ENCODE data around the gene CLDN6.

CLDN6 gene

GRCh38 chr16:3017794-3018506, at the start of gene CLDN6:
Gene CLDN6, minus strand, starts transcription at chr16:3018183. Its CDS starts 2,162 bp downstream, at chr16:3016021.
- Histone ChIP-seq H3K9me3 (ENCODE audit: control insufficient read depth in 2 of 2, low read length in 2 of 2) (no peaks in the 10 kb centered on the region), H3K27me3 (ENCODE audit: control insufficient read depth in 1 of 2, insufficient read depth in 2 of 2, low read length in 2 of 2) (peaks cover 22 to 33% of the 10 kb centered on the region in 2 donors), H3K36me3 (ENCODE audit: control insufficient read depth in 2 of 2, insufficient read depth in 2 of 2, low read length in 2 of 2) (no peaks in the 10 kb centered on the region), H3K4me1 (ENCODE audit: control insufficient read depth, insufficient read depth, low read length) (peaks cover 31% of the 10 kb centered on the region), H3K9ac (ENCODE audit: low read length in 2 of 2) (no peak within 1 kb of the TSS), H3K27ac (ENCODE audit: low read length) (no peak within 1 kb of the TSS), H3K4me3 (ENCODE audit: low read length in 2 of 2) (no peak within 1 kb of the TSS)

DNA sequence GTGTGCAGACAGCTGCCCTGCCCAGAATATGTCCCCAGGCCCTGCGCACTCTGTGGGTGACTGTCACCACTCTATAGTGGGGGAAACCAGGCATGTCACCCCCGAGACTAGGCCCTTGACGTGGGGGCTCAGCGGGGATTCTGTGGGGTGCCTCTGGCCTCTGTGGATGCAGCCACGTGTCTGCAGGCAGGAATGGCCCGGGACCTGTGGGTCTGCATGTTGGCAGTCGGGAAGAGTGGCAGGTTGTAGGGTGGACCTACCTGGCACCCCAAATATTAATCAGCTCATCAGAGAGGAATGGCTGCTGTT, 48.4 kb upstream of the CLDN6 start:
- Histone ChIP-seq H3K4me1 (ENCODE audit: control insufficient read depth, insufficient read depth, low read length) (peaks cover 13% of the 10 kb centered on the region), H3K9ac (ENCODE audit: low read length in 2 of 2) (peak overlapping the region in 1 of 2 donors; percentile 22), H3K27ac (ENCODE audit: low read length) (no peak overlapping the region), H3K27me3 (ENCODE audit: control insufficient read depth in 1 of 2, insufficient read depth in 2 of 2, low read length in 2 of 2) (peaks cover 0 to 3% of the 10 kb centered on the region in 2 donors), H3K9me3 (ENCODE audit: control insufficient read depth in 2 of 2, low read length in 2 of 2) (no peaks in the 10 kb centered on the region), H3K4me3 (ENCODE audit: low read length in 2 of 2) (peak overlapping the region; percentile 22 to 71), H3K36me3 (ENCODE audit: control insufficient read depth in 2 of 2, insufficient read depth in 2 of 2, low read length in 2 of 2) (no peaks in the 10 kb centered on the region)

DNA sequence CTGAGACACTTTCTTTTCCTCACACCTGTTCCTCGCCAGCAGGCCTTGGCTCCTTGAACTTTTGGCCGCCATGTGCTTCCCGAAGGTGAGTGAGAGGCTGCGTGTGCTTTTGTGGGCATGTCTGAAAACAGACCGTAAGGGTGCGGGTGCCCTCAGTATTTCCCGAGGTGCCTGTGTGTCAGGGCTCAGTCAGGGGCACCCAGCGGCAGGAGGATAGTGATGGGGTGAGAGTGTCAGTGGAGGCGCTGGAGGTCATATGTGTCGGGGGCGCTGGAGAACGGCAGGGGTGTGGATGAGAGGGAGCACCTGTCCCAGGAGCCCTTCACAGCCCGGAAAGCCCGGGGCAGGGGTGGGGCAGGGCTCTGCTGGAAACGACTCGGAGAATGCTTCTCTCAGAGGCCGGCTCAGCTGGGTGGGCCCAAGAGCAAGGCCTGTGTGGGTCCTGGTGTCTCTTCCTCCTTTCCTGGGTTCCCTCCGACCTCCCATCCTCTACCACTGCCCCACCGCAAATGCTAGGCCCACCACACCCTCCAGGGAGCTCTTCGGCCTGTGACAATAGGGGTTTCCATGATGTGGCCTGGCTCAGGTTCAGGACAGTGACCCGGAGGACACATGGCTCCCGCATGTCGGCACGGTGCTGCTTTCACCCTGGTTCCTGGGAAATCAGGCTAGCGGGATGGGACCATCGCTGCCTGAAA, 47.9 kb upstream of the CLDN6 start:
- H3K27ac ChIP-seq (ENCODE audit: low read length), result peak overlapping the region; percentile 46
- no peaks in the 10 kb centered on the region for H3K36me3 ChIP-seq (ENCODE audit: control insufficient read depth in 2 of 2, insufficient read depth in 2 of 2, low read length in 2 of 2)
- H3K4me1 ChIP-seq (ENCODE audit: control insufficient read depth, insufficient read depth, low read length), result peaks cover 13% of the 10 kb centered on the region
- no peaks in the 10 kb centered on the region for H3K9me3 ChIP-seq (ENCODE audit: control insufficient read depth in 2 of 2, low read length in 2 of 2)
- H3K4me3 ChIP-seq (ENCODE audit: low read length in 2 of 2), result peak overlapping the region; percentile 22 to 71
- H3K9ac ChIP-seq (ENCODE audit: low read length in 2 of 2), result peak overlapping the region; percentile 22 to 62
- peaks cover 0 to 3% of the 10 kb centered on the region in 2 donors for H3K27me3 ChIP-seq (ENCODE audit: control insufficient read depth in 1 of 2, insufficient read depth in 2 of 2, low read length in 2 of 2)

DNA sequence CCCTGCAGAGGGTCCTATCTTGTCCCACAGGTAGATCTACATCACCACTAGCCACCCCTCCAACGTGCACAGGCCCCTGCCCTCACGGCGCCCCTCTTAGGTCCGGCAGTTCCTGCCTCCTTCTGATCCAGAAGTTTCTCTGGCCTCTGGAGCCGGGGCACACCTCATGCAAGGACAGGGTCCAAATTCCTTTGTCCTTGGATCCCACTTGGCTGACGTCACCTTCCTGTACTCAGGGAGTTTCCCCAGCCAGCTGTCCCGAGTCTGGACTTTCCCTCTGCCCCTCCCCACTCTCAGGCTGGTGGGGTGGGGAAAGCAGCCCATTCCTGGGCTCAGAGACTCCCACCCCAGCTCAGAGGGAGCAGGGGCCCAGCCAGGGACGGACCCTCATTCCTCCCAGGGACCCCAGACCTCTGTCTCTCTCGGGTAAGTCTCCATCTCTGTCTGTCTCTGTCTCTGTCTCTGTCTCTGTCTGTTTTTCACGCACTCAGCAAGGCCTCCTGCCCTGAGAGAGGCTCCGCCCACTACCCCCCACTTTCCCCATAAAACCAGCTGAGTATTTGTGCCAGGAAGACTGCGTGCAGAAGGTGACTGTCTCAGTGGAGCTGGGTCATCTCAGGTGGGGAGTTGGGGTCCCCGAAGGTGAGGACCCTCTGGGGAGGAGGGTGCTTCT, 47.2 kb upstream of the CLDN6 start, which contains the start of gene IL32:
IL32 (plus strand) TSS at position 572 of the 673 bp plus-strand sequence. CDS start 172 bp downstream, outside the sequence.
- Histone ChIP-seq H3K27ac (ENCODE audit: low read length) (peak within 1 kb of the TSS; percentile 46), H3K27me3 (ENCODE audit: control insufficient read depth in 1 of 2, insufficient read depth in 2 of 2, low read length in 2 of 2) (peaks cover 0 to 3% of the 10 kb centered on the region in 2 donors), H3K4me1 (ENCODE audit: control insufficient read depth, insufficient read depth, low read length) (peaks cover 15% of the 10 kb centered on the region), H3K4me3 (ENCODE audit: low read length in 2 of 2) (peak within 1 kb of the TSS; percentile 22 to 71), H3K36me3 (ENCODE audit: control insufficient read depth in 2 of 2, insufficient read depth in 2 of 2, low read length in 2 of 2) (no peaks in the 10 kb centered on the region), H3K9me3 (ENCODE audit: control insufficient read depth in 2 of 2, low read length in 2 of 2) (no peaks in the 10 kb centered on the region), H3K9ac (ENCODE audit: low read length in 2 of 2) (peak within 1 kb of the TSS; percentile 22 to 62)

- Histone ChIP-seq H3K9ac (ENCODE audit: low read length in 2 of 2) (no peak overlapping the region), H3K27ac (ENCODE audit: low read length) (no peak overlapping the region), H3K27me3 (ENCODE audit: control insufficient read depth in 1 of 2, insufficient read depth in 2 of 2, low read length in 2 of 2) (peaks cover 2 to 3% of the 10 kb centered on the region in 2 donors), H3K4me1 (ENCODE audit: control insufficient read depth, insufficient read depth, low read length) (peaks cover 24% of the 10 kb centered on the region), H3K36me3 (ENCODE audit: control insufficient read depth in 2 of 2, insufficient read depth in 2 of 2, low read length in 2 of 2) (no peaks in the 10 kb centered on the region), H3K4me3 (ENCODE audit: low read length in 2 of 2) (no peak overlapping the region), H3K9me3 (ENCODE audit: control insufficient read depth in 2 of 2, low read length in 2 of 2) (no peaks in the 10 kb centered on the region)
Measured at GRCh38 chr16:3063625-3064386, 45.8 kb upstream of the CLDN6 start.

- Histone ChIP-seq H3K4me1 (ENCODE audit: control insufficient read depth, insufficient read depth, low read length) (peaks cover 32% of the 10 kb centered on the region), H3K27ac (ENCODE audit: low read length) (no peak overlapping the region), H3K36me3 (ENCODE audit: control insufficient read depth in 2 of 2, insufficient read depth in 2 of 2, low read length in 2 of 2) (no peaks in the 10 kb centered on the region), H3K9ac (ENCODE audit: low read length in 2 of 2) (no peak overlapping the region), H3K9me3 (ENCODE audit: control insufficient read depth in 2 of 2, low read length in 2 of 2) (no peaks in the 10 kb centered on the region), H3K4me3 (ENCODE audit: low read length in 2 of 2) (no peak overlapping the region), H3K27me3 (ENCODE audit: control insufficient read depth in 1 of 2, insufficient read depth in 2 of 2, low read length in 2 of 2) (peaks cover 3 to 7% of the 10 kb centered on the region in 2 donors)
Measured at GRCh38 chr16:3062553-3062952, 44.6 kb upstream of the CLDN6 start.

- Histone ChIP-seq H3K27me3 (ENCODE audit: control insufficient read depth in 1 of 2, insufficient read depth in 2 of 2, low read length in 2 of 2) (peaks cover 3 to 7% of the 10 kb centered on the region in 2 donors), H3K9me3 (ENCODE audit: control insufficient read depth in 2 of 2, low read length in 2 of 2) (no peaks in the 10 kb centered on the region), H3K36me3 (ENCODE audit: control insufficient read depth in 2 of 2, insufficient read depth in 2 of 2, low read length in 2 of 2) (no peaks in the 10 kb centered on the region), H3K27ac (ENCODE audit: low read length) (no peak overlapping the region), H3K4me3 (ENCODE audit: low read length in 2 of 2) (no peak overlapping the region), H3K9ac (ENCODE audit: low read length in 2 of 2) (peak overlapping the region in 1 of 2 donors; percentile 9), H3K4me1 (ENCODE audit: control insufficient read depth, insufficient read depth, low read length) (peaks cover 27% of the 10 kb centered on the region)
Measured at GRCh38 chr16:3060339-3061127, 42.5 kb upstream of the CLDN6 start.

GRCh38 chr16:3059723-3060242, 41.8 kb upstream of the CLDN6 start:
- H3K27me3 ChIP-seq (ENCODE audit: control insufficient read depth in 1 of 2, insufficient read depth in 2 of 2, low read length in 2 of 2), result peaks cover 0 to 7% of the 10 kb centered on the region in 2 donors
- peak overlapping the region; percentile 41 for H3K27ac ChIP-seq (ENCODE audit: low read length)
- H3K4me3 ChIP-seq (ENCODE audit: low read length in 2 of 2), result peak overlapping the region; percentile 75 to 78
- no peaks in the 10 kb centered on the region for H3K36me3 ChIP-seq (ENCODE audit: control insufficient read depth in 2 of 2, insufficient read depth in 2 of 2, low read length in 2 of 2)
- H3K9me3 ChIP-seq (ENCODE audit: control insufficient read depth in 2 of 2, low read length in 2 of 2), result no peaks in the 10 kb centered on the region
- H3K9ac ChIP-seq (ENCODE audit: low read length in 2 of 2), result peak overlapping the region; percentile 60 to 72
- peaks cover 19% of the 10 kb centered on the region for H3K4me1 ChIP-seq (ENCODE audit: control insufficient read depth, insufficient read depth, low read length)

DNA sequence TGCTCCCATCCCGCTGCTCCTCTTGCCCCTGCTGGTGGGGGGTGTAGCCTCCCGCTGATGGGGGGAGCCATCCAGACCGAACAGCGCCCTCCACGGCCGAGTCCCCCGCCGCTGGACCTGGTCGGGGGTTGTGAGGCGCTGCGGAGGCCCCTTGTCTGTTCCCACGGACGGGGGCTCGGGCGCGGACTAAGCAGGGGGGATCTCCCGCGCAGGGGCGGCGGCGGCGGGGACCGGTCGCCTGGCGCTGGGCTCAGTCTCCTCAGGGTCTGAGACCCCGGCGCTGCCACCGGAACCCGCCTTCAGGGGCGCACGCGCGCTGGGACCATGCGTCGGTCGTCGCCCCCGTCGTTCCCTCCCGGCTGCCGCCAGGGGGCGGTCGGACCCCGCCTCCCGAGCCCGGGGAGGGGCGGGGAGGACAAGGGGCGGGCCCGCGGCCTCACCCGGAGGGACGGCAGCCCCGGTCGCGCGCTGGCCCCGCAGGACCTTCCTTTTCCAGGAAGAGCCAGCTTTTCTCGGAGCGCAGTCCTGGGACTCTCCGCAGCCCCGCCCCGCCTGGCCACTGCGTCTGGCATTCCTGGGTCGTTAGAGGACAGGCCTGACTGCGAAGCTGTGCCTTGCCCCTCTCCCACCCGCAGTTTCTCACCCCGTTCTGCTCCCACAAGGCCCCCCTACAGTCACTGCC, 41.2 kb upstream of the CLDN6 start:
- peak overlapping the region; percentile 41 for H3K27ac ChIP-seq (ENCODE audit: low read length)
- H3K36me3 ChIP-seq (ENCODE audit: control insufficient read depth in 2 of 2, insufficient read depth in 2 of 2, low read length in 2 of 2), result no peaks in the 10 kb centered on the region
- H3K27me3 ChIP-seq (ENCODE audit: control insufficient read depth in 1 of 2, insufficient read depth in 2 of 2, low read length in 2 of 2), result peaks cover 0 to 7% of the 10 kb centered on the region in 2 donors
- H3K9ac ChIP-seq (ENCODE audit: low read length in 2 of 2), result peak overlapping the region; percentile 60 to 72
- peaks cover 19% of the 10 kb centered on the region for H3K4me1 ChIP-seq (ENCODE audit: control insufficient read depth, insufficient read depth, low read length)
- peak overlapping the region; percentile 75 to 78 for H3K4me3 ChIP-seq (ENCODE audit: low read length in 2 of 2)
- H3K9me3 ChIP-seq (ENCODE audit: control insufficient read depth in 2 of 2, low read length in 2 of 2), result no peaks in the 10 kb centered on the region
